ENCODE data around the gene EFNB2.

Gene EFNB2

DNA sequence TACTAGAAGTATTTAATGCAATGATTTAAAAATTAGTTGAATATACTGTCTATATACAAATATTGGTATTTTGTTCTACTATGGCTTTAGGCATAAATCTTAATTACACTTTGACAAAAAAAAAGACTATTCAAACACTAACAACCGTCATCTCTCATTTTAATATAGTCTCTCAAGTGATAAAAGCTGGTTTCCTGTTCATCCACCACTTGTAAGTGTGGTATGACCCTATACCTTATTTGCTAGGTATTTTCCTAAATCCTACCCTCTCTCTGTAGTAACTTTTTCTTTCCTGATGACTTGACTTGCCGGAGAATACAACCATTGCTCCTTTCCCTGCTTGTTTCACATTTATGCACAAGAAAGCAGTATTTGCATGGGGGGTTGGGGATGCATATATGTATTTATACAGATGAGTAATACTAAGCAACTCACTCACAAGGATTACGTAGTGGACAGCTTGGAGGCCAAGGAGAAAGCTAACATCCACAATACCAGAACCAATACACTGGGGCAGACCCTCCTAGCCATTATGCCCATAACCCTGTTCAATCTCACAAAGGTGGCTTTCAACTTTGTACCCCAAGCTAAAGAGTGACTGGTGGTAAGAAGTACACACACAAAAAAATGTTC lies 12.7 kb upstream of the EFNB2 start:
- DNase-seq = no peak

DNA sequence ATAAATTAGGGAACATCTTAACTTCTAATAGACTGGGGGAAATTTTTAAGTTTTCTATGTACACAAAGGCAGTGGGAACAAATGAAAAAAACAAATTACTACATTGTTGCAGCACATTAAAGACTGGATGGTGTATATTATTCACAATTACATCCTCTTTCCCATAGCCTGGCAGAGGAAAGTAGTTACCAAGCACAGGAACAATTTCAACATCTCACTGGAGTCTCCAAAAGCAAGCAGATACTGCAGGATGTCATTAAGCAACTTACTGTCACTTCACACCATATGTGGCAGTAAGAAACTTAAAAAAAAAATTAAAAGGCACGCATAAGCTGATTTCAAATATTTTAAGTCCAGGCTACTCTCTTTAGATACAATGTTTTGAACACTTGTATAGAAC lies 6.4 kb upstream of the EFNB2 start:
- peak; percentile 39 for DNase-seq

DNA sequence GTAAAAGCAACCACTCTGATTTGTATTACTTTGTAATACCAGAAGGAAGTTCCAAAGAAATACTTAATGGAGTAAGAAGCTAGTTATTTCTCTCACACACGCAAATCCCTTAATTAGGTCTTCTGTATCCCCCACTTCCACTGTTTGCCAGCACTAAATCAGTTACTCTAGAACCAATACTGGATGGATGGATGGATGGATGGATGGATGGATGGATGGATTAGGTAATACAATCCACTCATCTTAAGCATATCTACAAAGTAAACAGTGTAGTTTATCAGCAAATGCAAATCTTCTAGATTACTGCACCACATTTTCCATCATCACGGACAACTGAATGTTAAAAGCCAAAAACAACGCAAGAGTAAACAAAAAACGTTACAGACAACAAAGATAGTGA lies 5.2 kb upstream of the EFNB2 start:
- no peak for DNase-seq

DNA sequence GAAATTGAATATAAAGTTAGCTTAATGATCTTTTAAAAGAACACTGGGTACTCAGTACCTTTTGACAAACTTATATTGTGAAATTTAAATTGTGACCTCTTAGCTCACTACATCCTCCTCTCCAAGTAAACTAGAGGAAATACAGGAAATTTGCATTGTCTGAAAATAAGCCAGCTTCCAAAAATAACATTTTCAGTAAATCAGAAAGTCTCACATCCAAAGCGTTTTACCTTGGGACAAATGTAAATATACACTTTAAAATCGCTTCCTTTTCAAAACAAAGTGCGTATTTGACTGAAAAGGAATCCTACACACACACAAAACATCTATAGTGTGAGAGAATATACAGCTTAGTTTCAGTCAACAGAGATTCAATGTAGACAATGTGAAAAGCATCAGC lies 2.1 kb upstream of the EFNB2 start:
- DNase-seq = no peak

DNA sequence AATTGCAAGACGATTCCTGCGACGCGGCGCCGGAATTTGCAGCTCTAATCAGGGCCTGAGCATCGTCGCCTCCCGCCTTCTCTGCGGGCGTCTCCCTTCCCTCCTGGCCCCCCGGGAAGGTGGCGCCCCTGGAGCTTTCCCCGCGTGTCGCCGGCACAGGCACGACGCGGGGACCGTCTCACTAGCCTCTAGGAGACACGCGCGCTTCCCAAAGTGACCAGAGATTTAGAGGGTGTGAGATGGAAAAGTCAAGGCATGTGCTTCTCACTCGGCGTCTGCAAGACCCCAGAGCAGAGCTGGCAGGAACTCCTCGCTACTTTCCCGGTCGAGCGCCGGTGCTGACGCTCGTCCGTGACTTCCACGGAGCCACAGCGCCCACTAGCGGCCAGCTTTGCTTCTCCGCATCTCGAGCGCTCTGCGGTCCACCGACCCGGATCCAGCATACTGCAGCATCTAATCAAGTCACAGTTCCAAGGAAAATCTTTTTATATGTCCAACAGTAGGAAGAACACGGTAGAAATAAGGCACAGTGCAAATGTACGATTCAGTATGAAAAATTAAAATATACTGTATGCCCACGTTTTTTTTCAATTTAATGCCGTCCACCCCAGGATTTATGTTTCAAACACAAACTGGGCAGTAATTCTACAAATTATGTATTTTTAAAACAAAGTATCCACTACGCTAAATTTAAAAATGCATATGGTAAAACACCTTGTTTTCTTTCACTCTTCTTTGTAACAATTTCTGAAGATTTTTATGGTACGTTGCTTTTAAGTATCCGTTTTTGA lies 977 bp upstream of the EFNB2 start:
- peak; percentile 85 for DNase-seq

DNA sequence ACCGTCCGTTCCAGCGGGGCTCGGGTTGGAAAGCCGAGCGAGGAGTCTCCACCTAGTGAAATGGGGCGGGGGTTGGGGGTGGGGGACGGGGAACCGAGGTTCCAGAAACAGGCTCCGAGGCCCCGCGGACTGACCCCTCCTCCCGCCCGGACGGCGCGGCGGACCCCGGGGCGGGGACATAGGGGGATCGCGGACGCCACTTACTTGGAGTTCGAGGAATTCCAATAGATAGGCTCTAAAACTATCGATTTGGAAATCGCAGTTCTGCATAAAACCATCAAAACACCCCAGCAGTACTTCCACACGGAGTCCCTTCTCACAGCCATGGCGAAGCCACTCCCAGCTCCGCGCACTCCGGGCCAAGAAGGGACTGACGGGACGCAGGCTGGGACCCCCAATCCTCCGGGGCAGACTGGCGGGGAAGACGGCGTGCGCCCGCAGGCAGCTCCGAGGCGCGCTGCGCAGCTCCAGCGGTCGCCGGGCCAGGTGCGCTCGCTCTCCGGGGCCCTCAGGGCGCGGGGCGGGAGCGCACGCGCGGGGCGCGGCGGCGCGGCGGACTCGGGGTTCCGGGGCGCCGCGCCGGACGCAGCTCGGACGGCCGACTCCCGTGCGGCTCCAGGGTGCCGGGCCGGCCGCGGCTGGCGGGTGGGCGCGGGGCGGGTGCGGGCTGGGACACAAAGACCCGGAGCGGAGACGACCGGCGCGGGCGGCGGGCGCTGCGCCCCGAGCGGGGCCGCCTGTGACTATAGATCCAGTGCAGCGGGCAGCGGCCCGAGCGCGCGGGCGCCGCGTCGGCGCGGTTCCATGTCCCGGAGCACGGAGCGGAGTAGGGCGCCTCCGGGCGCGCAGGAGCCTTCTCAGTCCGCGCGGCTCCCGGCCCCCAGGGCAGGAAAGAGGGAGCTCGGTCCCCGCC lies 567 bp downstream of the EFNB2 start:
- no peak for DNase-seq

DNA sequence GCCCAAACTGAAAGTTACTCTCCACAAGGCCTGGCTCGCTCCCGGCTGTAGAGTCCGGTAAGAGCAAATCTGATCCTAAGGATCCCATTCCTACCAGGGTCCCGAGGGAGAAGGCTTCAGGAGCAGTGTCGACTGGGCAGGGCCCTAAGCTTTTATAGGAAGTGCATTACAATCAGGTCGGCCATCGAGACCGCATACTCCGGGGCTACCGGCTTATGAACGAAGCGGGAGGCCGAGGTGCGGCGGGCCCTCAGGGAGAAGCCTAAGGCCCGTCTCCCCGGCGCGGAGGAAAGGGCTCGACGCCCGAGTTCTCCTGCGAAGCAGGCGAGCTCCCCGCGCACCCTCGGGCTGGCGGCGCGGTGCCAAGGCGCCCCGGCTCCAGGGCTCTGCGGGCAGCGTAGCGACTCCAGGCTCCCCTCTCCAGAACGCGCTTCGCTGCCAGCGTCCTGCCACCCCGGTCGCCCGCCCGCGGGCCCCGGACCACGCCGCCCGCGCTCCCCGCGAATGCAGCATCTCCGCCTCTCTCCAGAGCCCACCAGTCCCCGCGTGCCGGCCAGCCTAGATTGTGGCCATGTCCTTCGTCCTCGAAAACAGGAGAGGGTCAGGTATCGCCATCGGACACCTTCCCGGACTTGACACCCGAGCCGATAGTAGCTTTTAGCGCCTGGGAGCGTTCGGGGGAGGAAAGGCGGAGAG lies 1.4 kb downstream of the EFNB2 start:
- DNase-seq = no peak

DNA sequence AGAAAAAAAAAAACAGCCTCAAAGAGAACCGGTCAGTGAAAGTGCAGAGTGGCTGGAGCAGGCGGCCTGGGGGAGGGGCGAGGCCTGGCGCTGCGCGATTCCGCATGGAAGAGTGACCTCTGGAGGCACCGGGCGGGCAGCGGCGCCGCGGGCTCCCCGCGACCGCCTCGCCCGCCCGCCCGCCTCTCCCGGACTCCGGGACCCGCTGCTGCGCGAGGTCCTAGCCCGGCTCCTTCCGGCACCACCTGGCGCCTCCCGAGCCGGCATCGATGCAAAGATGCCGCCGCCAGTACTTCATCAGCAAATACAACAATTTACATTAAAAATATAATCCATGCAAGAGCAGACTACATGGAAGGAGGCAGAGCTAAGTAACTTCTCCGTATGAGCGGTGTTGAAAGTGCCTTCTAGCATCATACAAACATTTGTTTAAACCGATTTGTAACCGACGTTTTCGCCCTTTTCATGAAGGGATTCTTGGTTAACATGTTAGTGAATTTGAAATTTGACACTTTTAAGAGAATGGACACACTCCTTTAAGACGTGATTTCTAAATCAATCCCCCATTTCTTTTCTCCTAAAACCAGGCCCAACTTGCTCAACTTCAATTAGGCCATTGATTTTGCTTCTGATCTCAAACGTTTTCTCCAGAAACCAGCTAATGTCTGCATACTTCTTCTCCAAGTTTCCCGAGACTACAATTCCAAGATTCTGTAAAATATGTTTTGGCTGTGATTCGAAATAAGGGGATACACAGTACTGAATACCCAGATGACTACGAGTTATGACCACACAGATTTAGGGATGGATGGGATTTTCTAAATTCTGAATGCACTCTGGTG lies 2.1 kb downstream of the EFNB2 start:
- peak; percentile 55 for DNase-seq

DNA sequence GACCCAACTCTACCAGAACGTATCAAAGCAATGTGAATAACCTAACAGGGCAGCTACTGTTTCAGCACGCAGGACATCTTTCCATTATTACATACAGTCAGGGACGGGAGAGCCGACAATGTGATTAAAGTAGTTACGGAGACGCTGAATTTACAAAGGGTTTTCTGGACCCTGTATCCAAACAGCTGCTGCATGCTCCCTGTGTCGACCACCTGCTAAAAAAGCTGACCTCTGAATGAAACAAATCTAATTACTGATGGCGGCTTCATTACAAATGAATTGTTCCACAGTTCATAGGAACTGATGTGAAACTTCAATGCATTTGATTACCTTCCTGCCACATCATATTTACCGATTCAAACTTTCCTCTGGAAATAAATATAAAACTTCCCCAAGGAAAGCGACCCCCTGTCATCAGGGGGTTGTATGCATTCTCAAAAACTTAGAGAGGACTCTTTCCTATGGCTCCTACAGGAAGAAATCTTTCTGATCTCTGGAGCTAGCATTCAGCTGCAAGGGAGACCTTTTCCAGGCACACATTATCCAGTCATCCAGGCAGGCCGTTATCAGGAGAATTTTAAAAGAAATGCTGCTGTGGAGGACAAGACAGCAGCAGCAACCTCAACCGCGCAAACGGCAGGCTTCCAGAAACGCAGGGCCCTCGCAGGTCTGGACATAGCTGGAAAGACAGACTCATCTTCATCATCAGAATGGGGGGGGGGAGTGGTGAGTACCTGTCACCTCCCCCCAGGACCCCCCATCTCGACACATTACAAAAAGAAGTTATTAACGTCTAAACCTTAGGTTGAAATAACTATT lies 3.1 kb downstream of the EFNB2 start:
- DNase-seq = no peak

DNA sequence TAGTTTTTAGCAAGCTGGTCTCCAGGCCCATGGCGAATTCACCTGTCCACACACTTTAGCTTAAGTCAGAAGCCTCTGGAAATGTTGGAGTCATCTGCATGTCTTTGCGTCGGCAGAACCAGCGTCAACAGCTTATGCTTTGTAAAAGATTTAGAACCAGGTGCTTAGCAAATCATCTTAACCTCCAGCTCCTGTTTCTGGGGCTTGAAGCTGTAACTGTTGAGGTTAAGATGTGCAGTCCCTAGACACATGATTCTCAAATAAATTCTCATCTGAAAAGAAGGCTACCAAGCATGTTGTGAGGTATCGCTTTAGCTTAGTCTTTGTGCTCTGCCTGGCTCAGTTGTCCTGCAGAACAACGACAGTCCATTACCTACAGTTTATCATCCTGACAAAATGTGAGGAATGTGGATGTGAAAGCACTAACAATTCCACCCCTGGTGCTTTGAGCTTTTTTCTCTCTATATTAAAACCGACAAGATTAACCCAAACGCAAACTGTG lies 4.4 kb downstream of the EFNB2 start:
- no peak for DNase-seq

DNA sequence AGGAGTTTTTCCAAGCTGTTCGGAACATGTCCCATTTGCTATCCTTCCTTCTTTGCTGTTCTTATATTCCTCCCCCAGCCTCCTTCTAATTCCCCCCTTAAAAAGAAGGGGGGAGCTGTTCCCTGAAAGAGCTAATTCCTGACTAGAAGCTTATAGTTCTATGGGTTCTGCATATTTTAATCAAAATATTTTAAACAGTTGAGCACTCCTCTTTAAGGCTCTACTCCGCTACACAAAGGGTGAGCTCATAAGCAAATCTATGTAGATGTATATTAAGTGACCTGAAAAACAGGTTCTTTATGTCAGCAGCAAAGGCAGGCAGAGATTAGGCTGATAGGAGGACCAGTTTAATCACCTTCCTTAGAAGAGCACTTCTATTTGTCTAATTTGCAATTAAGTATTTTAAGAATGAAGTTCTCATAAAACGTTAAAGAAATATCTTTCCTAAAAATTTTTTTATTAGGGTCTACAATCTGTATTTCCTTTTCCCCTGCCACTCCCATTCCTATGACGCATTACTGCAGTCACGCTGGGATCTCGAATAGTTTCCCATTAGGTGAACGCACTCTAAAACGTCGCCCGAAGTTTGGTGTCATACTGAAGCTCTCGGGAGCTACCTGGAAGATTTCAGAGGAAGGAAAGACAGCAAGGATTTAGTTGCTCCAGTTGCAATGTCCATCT lies 5.2 kb downstream of the EFNB2 start:
- DNase-seq = no peak

DNA sequence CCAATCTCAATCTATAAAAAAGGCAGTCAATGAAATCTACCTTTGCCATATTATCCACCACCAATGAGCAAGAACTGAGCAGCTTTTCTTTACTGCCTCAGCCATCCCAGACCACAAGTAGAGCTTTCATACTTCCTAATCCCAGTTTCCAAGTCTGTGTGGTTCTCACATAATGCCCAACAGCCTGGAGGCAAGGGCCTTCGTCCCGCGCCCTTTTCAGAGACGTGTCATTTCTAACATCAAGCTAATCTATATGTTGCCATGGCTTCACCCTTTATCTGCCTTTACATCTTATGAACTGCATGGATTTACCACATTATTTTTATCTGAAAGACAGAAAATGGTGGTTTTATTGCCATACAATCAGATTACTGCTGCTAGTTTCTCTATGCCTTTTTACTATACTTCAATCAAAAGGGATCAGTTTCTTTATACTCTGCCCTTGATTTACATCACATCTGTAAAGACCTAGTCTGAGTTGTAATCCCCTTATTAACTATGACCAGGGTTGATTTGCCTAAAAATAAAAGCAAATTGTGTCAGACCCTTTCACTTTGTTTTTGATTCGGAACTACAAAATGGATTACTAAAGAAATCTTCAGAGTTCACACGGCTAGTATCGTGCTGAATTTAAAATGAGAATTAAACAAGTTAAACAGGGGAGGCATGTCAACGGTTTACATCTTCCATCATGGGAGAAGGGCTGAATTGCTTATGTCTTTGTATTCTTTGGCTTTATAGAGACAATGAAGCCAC lies 5.9 kb downstream of the EFNB2 start:
- no peak for DNase-seq

DNA sequence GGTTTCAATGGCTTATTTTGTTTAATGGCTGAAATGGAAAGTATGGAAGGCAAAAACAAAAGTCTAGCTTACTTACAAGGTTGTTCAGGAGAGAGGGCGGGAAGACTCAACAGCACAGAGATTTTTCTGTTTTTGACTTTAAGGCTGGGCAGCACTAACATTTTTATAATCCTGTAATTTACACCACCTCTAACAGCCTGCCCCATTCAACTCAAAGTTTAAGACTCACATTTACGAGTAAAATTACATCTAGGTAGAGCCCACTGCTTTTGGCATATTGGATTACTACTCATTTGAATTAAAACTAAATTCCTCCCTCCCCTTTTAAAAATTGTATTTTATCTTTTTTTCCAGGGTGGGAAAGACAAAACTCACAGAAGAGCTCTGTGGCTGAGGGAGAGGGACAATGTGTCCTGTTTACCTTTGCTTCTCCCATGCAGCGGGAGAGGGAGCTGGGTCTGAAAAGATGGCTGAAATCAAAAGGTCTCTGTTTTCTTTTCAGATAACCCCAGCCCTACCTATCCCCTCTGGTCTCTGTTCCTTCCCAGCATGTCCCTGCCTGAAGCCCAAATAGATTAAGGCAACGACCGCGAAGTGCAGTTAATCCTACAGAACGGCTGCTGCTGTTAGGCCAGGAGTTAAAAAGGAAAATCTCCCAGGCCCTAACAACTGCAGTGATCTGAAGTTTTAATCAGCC lies 6.6 kb downstream of the EFNB2 start:
- DNase-seq = no peak

DNA sequence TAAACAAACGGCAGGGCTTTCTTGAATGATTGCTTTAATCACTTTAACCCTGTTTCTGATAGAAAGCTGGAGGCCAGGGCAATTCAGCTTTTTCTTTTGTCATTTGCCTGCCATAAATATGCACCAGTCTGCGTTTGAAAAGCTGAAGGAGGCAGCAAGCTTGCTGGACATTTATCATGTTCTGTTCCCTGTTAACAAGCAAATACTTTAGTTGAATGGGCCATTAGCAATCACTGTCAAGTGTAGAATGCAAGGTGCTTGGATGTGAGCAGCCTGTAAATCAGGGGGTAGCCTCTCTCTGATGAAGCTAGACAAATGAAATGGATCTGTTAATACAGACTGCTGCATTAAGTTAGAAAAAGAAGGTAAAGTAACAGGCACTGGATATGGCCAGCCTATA lies 7.6 kb downstream of the EFNB2 start:
- DNase-seq = no peak

DNA sequence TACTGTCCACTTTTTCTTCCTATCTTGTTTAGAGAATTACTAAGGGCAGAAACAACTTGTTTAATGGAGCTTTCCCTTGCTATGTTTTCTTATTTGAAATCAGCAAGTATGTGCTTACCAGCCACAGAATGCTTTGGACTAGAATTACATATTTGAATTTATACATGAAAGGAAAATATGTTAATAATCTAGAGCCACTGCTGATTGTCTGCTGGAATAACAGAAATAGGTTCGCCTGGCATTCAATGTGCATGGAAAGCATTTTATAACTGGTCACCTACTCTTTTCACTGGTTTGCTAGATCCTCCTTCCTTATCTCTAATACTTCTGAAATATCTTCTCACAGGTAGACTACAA lies 8.0 kb downstream of the EFNB2 start:
- DNase-seq = no peak

DNA sequence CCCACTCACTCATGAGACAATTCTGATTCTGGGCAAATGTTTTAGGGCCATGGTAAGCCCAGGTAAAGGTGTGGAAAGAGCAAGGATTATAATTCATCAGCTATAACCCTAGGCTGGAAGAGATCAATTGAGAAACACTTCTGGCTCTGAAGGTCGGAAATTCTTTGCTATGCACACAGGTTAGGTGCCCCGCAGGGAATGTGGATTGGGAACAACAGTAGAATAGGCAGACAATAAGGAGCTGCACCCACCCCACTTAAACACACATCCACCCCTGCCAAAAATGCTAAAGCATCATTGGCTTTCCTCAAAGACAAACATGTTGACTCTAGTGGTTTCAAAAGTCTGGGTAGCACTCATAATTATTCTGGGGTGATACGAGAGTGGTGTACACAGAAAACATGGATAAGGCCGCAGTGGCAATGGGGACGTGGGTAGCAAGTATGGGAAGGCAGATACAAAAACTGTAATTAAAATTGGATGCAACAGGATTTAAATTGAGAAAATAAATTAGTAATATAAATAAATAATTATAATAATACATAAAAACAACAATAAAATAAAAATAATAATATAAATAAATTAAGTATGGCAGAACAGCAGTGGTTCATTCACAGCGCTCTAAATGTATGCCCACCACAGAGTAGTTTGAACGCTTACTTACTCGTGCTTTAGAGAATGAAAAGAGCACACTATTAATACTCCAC lies 8.6 kb downstream of the EFNB2 start:
- DNase-seq = no peak

DNA sequence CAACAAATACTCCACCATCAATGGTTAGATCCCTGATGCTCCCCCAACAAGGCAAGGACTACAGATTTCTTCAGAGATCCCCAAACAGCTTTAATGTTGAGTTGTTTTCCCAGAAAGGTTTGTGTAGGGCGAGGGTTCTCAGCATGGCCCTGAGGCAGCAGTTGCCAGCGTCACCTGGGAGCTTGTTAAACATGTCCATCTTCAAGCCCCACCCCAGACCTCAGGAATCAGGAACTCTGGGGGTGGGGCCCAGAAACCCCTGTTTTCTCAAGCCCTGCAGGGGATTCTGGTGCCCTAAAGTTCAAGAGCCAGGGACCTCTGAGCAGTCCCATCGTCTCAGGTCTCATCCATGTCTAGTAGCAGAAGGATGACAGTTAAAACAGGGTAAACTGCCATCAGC lies 9.6 kb downstream of the EFNB2 start:
- no peak for DNase-seq

DNA sequence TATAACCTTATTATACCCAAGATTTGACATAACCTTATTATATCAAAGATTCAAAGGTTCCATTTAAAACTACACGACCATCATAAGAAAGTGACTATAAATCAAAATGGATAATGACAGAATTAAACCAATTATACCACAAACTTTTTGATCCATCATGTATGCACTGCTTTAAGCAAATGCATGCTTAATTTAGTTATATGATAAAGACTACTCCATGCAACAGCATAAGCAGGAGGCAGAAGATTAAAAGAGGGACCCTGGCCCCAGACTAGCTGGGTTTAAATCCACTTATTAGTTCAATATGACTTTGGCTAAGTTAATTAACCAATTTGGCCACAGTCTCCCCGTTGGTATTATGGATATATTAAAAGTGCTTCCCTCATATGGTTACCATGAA lies 11.4 kb downstream of the EFNB2 start:
- no peak for DNase-seq
